GM18511 (cell line): ENCODE measurements around the gene SRR.

Source experiments
- ATAC-seq: cut with Tn5 transposase; IDR thresholded peaks from one replicate; pipeline ENCODE4 v1.9.1; 2021; ENCODE audit warnings: mild to moderate bottlenecking, moderate library complexity; ENCODE audit not compliant: unreplicated experiment

SRR gene

GRCh38 chr17:2369551-2370210, 65.9 kb downstream of the SRR start:
- no peak for ATAC-seq

DNA sequence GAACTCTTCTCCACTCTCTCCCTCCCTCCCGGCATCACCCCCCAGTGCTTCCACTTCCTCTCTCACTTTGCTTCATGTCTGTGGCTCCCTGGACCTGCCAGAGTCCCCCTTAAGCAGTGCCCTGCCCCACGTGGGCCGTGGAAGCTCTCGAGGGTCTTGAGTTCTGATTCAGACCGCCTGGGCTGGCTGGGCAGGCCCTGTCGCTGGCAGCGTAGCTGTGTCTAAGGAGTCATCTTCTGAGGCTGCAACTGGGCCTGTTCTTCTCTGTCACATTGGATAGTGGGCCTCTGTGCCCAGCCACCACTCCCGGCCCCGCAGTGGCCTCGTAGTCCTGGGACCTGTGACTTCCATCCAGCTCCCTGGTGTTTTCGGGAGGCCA, 66.5 kb downstream of the SRR start:
- no peak for ATAC-seq

GRCh38 chr17:2371183-2372130, 67.7 kb downstream of the SRR start:
- no peak for ATAC-seq

DNA sequence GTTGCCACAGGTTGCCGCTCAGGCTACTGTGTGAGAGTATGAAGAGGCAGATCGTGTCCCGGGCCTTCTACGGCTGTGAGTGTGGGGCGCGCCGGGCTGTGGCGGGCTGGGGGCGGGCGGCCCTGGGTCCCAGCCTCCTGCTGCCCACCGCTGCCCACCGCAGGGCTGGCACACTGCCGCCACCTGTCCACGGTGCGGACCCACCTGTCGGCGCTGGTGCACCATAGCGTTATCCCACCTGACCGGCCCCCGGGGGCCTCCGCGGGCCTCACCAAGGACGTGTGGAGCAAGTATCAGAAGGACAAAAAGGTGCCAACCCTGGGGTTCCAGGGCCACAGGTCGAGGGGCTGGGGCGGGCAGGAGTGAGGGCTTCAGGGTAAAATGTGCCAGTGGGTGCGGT, 68.4 kb downstream of the SRR start:
- no peak for ATAC-seq

GRCh38 chr17:2372681-2373080, 68.9 kb downstream of the SRR start:
- no peak for ATAC-seq

DNA sequence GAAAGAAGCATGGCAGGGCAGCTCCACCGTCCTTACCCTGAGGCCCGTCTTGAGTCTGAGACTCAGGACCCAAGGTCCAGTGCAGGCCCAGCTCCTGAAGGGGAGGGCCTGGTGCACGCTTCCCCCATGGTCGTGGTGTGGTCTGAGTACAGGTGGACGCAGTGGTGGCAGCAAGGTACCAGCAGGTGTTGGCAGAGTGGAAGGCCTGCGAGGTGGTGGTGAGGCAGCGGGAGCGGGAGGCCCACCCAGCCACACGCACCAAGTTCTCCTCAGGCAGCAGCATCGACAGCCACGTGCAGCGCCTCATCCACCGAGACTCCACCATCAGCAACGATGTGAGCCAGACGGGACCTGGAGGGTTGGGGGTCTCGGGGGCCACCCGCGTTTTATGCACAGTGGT, 69.4 kb downstream of the SRR start:
- no peak for ATAC-seq
